PC-3 (cell line): ENCODE results near the gene LYG1. TPM values are rescaled to one million over a fixed set of nuclear protein-coding genes. Genes with fewer than 3 reads are reported as not detected.

ENCODE experiments used
- ATAC-seq: fragments of 200-7000 bp; cut with Tn5 transposase; 2 replicates; pipeline ENCODE4 v1.9.1; 2020; ENCODE audit warnings: mild to moderate bottlenecking, moderate library complexity
- BruUV-seq: library from RNA; stranded (reverse); fragments of 400-500 nt; replicated peaks from 2 replicates; lab custom pipeline; 2021; lab: Mats Ljungman, UMichigan
- CTCF ChIA-PET: fragments of 300-600 bp; sonication (Branson Sonifier 250); formaldehyde crosslinking; loops from one replicate; lab custom pipeline; 2022; ENCODE audit warnings: antibody characterized with exemption; lab: Charles Lee
- POLR2A ChIA-PET: fragments of 300-600 bp; sonication (Branson Sonifier 250); formaldehyde crosslinking; loops from one replicate; lab custom pipeline; 2022; ENCODE audit warnings: antibody characterized with exemption; ENCODE audit not compliant: unreplicated experiment; lab: Charles Lee
- DNase-seq: peaks from one replicate; pipeline ENCODE4 v3.0.0-alpha.2; 2015
- H2AFZ ChIP-seq: fragments of 300-600 bp; sonication (generic); 2 replicates; pipeline ENCODE4 v1.6.0; 2016; ENCODE audit warnings: antibody characterized with exemption, low read length
- H3F3A ChIP-seq: fragments of 300-600 bp; sonication (generic); one replicate; pipeline ENCODE4 v1.6.0; 2017; ENCODE audit warnings: antibody characterized with exemption, low read length, control low read depth, mild to moderate bottlenecking; ENCODE audit not compliant: unreplicated experiment
- H3K27ac ChIP-seq: fragments of 300-600 bp; sonication (generic); 2 replicates; pipeline ENCODE4 v1.5.1; 2016; ENCODE audit warnings: mild to moderate bottlenecking, low read length
- H3K27me3 ChIP-seq: fragments of 300-600 bp; sonication (generic); 2 replicates; pipeline ENCODE4 v1.6.1; 2016; ENCODE audit warnings: low read length, mixed read lengths
- H3K36me3 ChIP-seq: fragments of 300-600 bp; sonication (generic); 2 replicates; pipeline ENCODE4 v1.6.1; 2016; ENCODE audit warnings: low read depth, mixed run types, low read length, mixed read lengths
- H3K4me1 ChIP-seq: fragments of 300-600 bp; sonication (generic); 2 replicates; pipeline ENCODE4 v1.5.1; 2016; ENCODE audit warnings: low read length; ENCODE audit not compliant: insufficient read depth
- H3K4me2 ChIP-seq: fragments of 300-600 bp; sonication (generic); 2 replicates; pipeline ENCODE4 v1.6.0; 2016; ENCODE audit warnings: low read length
- H3K4me3 ChIP-seq: fragments of 300-600 bp; sonication (generic); 2 replicates; pipeline ENCODE4 v1.5.1; 2016; ENCODE audit warnings: mild to moderate bottlenecking, low read length, mixed read lengths
- H3K79me2 ChIP-seq: fragments of 300-600 bp; sonication (generic); 2 replicates; pipeline ENCODE4 v1.6.1; 2017; ENCODE audit warnings: low read length, mixed read lengths
- H3K9ac ChIP-seq: fragments of 300-600 bp; sonication (generic); 2 replicates; pipeline ENCODE4 v1.6.0; 2016; ENCODE audit warnings: mild to moderate bottlenecking, low read length
- H3K9me2 ChIP-seq: fragments of 300-600 bp; sonication (generic); replicated peaks from 2 replicates; pipeline ENCODE4 v1.6.1; 2016; ENCODE audit warnings: mixed run types, low read length, mixed read lengths
- H3K9me3 ChIP-seq: fragments of 300-600 bp; sonication (generic); 2 replicates; pipeline ENCODE4 v1.6.1; 2016; ENCODE audit warnings: low read length, mixed read lengths
- H4K20me1 ChIP-seq: fragments of 300-600 bp; sonication (generic); 2 replicates; pipeline ENCODE4 v1.6.1; 2016; ENCODE audit warnings: low read length, mixed read lengths
- EZH2 ChIP-seq: fragments of 300-600 bp; sonication (generic); IDR thresholded peaks from one replicate; pipeline ENCODE4 v1.6.1; 2017; ENCODE audit warnings: antibody characterized with exemption, mild to moderate bottlenecking, low read length; ENCODE audit not compliant: unreplicated experiment
- EZH2phosphoT487 ChIP-seq: fragments of 300-600 bp; sonication (generic); IDR thresholded peaks from 2 replicates; pipeline ENCODE4 v1.6.1; 2018; ENCODE audit warnings: mild to moderate bottlenecking, antibody characterized with exemption, low read length, borderline replicate concordance
- intact Hi-C: fragments of 100-400 bp; cut with micrococcal nuclease; formaldehyde crosslinking; loops from 2 replicates; pipeline ENCODE4 v1.9.0; 2023
- total RNA-seq: library from RNA; depleted of rRNA; stranded (reverse); fragments of >200 nt; gene quantifications from 2 replicates; pipeline ENCODE4 v1.2.3, GENCODE V29; 2014
- TF ChIP-seq, protein P1 (sequence below): fragments of 300-600 bp; sonication (generic); conservative IDR thresholded peaks from 2 replicates; pipeline ENCODE4 v1.5.1; 2017; ENCODE audit warnings: antibody characterized with exemption, low read depth, mild to moderate bottlenecking, low read length

Gene LYG1
- total RNA-seq, 1 experiment from 2014 or later = 1.5 TPM

- Histone ChIP-seq H3K27ac (peak within 1 kb of the TSS; percentile 73), H3K9ac (peak within 1 kb of the TSS; percentile 93), H4K20me1 (peaks cover 47% of the 10 kb centered on the region), H3K4me3 (peak within 1 kb of the TSS; percentile 81), H3K9me2 (no peaks in the 10 kb centered on the region), H3K9me3 (no peaks in the 10 kb centered on the region), H3K27me3 (no peaks in the 10 kb centered on the region), H2AFZ (peak within 1 kb of the TSS; percentile 98), H3F3A (no peaks in the 10 kb centered on the region), H3K79me2 (peaks cover 89% of the 10 kb centered on the region), H3K4me1 (peaks cover 34% of the 10 kb centered on the region), H3K36me3 (peaks cover 4% of the 10 kb centered on the region; the same call in 1 of the 2 replicates), H3K4me2 (peak within 1 kb of the TSS; percentile 96)
- peak; percentile 98 for DNase-seq
- ChIA-PET POLR2A (interaction anchor here (1.1 kb wide), 1 partner anchor 156 kb away, joined by 21 read pairs; the partner anchor contains the start of genes MITD1 and MRPL30), CTCF (interaction anchor here (0.6 to 0.8 kb wide), 2 partner anchors 67 to 147 kb away, joined by 3 to 4 read pairs; no protein-coding TSS in a partner anchor)
- peak; percentile 78 for ATAC-seq
- TF ChIP-seq, protein P1, sequence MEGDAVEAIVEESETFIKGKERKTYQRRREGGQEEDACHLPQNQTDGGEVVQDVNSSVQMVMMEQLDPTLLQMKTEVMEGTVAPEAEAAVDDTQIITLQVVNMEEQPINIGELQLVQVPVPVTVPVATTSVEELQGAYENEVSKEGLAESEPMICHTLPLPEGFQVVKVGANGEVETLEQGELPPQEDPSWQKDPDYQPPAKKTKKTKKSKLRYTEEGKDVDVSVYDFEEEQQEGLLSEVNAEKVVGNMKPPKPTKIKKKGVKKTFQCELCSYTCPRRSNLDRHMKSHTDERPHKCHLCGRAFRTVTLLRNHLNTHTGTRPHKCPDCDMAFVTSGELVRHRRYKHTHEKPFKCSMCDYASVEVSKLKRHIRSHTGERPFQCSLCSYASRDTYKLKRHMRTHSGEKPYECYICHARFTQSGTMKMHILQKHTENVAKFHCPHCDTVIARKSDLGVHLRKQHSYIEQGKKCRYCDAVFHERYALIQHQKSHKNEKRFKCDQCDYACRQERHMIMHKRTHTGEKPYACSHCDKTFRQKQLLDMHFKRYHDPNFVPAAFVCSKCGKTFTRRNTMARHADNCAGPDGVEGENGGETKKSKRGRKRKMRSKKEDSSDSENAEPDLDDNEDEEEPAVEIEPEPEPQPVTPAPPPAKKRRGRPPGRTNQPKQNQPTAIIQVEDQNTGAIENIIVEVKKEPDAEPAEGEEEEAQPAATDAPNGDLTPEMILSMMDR = peak; percentile 83
- no peak for TF ChIP-seq EZH2phosphoT487
- intact Hi-C loops = loop anchor here (1.0 to 2.0 kb wide), 2 partner anchors 59 to 183 kb away; partner anchors contain the start of genes LIPT1 and TSGA10
- no TSS peak for BruUV-seq
Measured at GRCh38 chr2:99337113-99338028, 36.4 kb upstream of the LYG1 start, which contains the start of gene EIF5B. TSS of gene EIF5B (plus strand) at chr2:99337389. CDS start at chr2:99337555, 166 bp downstream.

GRCh38 chr2:99336804-99337112 lies 35.8 kb upstream of the LYG1 start:
- CTCF ChIA-PET = no interaction called here
- POLR2A ChIA-PET = interaction anchor here (1.1 kb wide), 1 partner anchor 155 kb away, joined by 21 read pairs; the partner anchor contains the start of genes MITD1 and MRPL30
- intact Hi-C loops = loop anchor here (1.0 to 2.0 kb wide), 4 partner anchors 60 to 182 kb away; partner anchors contain the start of genes LIPT1, MITD1, MRPL30 and REV1
- Histone ChIP-seq H3K9me2 (no peaks in the 10 kb centered on the region), H2AFZ (peak overlapping the region; percentile 98), H3K27ac (peak overlapping the region; percentile 3), H3K4me2 (peak overlapping the region; percentile 96), H3K4me1 (peaks cover 34% of the 10 kb centered on the region), H3K4me3 (peak overlapping the region; percentile 81), H3K9me3 (no peaks in the 10 kb centered on the region), H4K20me1 (peaks cover 42% of the 10 kb centered on the region), H3K27me3 (no peaks in the 10 kb centered on the region), H3F3A (no peaks in the 10 kb centered on the region), H3K79me2 (peaks cover 89% of the 10 kb centered on the region), H3K9ac (peak overlapping the region; percentile 90), H3K36me3 (peaks cover 10% of the 10 kb centered on the region; the same call in 1 of the 2 replicates)
- TF ChIP-seq, protein P1 = no peak
- TF ChIP-seq EZH2 = no peak
- no peak for TF ChIP-seq EZH2phosphoT487
- no TSS peak for BruUV-seq
- peak; percentile 3 for ATAC-seq
- no peak for DNase-seq
